NCI-H2029 (cell line): ENCODE measurements around the gene TMPRSS13.
"Not testable (repeated sequence)": the region's sequence is repeated elsewhere in the genome, so short reads cannot be mapped to it uniquely, and the experiment has no call there.

Source experiments
- DNase-seq: peaks from one replicate; lab custom pipeline; 2025; lab: John Stamatoyannopoulos, UW

The TMPRSS13 gene

GRCh38 chr11:117929916-117930570 lies 841 bp upstream of the TMPRSS13 start:
- DNase-seq: no peak

DNA sequence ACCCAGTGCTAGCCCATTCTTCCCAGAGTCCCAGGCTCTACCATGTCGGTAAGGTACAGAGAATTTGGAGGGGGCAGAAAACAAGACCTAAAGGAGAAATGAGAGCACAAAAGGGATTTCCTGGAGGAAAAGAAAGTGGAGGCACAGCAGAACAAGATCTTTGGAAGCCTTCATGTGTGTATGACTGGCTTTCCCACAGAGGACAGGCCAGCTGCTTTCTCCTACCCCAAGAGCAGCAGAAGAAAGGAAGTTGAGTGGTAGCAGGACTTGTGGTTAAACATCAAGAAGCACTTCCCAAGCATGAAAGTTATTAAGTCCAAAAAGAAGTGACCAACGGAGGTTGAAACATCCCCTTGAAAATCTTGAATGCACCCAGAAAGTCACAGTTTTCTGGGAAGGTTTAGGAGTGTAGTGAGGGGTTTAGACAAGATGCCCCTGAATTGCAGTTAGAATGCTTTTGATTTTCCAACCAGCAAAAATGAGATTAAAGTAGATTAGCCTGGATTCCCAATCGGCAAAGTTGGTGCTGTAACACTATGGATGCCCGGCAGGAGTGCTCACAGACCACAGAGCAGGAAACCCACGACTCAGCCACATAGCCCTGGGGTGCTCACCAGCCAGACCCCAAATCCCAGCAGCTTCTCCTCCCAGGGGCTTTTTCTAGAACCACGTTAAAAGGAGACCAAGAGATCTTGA lies 608 bp downstream of the TMPRSS13 start:
- DNase-seq: no peak

DNA sequence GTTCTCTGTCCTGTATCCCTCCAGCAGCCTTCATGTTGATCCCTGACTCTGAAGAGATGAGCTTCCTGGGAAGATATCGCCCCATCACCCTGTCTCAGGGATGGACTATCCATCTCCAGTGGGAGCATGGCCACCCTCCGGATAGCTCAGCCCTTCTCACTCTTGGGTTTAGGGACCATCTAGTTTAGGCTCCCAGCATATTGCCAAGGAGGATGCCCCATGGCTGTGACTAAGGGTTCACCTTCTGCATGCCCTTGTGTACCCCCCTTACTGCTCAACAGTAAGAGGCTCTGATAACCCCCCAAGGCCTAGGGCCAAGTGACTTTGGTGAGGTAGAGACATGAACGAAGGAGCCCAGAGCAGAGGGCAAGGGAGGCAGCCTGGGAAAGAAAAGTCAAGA lies 1.3 kb downstream of the TMPRSS13 start:
- DNase-seq: no peak

GRCh38 chr11:117926166-117926565 lies 3.0 kb downstream of the TMPRSS13 start:
- not testable (repeated sequence) for DNase-seq

DNA sequence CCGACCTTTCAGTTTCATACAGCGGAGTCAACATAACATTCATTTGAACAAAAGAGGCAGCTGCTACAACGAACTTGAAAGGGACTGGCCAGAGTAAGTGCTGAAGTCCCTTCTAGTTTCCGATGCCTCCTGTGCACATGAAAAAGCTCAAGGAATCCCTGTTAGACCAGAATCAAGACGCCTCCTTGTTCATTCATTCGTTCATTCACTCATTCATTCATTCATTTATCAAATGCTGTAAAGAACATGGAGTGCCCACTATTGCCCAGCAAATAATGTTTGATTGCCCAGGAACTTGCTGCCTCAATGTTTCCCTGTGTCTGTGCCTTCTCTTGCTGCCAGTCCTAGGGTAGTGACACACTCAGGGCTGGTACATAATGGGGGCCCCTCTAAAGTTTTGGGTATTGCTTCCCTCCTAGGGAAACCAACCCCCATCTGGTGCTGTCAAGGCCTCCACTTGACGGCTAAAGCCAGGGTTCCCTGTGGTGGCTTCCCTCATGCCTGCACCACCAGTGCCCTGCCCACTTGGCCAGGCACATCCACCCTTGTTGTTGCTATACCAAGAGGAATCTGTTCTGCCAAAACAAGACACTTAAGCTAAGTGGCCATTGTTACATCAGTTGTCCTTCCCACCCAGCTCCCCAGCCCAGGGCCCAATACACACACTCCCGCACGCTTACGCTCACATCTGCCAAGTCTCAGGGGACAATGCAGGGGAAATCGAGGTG lies 3.8 kb downstream of the TMPRSS13 start:
- DNase-seq: peak; percentile 97

DNA sequence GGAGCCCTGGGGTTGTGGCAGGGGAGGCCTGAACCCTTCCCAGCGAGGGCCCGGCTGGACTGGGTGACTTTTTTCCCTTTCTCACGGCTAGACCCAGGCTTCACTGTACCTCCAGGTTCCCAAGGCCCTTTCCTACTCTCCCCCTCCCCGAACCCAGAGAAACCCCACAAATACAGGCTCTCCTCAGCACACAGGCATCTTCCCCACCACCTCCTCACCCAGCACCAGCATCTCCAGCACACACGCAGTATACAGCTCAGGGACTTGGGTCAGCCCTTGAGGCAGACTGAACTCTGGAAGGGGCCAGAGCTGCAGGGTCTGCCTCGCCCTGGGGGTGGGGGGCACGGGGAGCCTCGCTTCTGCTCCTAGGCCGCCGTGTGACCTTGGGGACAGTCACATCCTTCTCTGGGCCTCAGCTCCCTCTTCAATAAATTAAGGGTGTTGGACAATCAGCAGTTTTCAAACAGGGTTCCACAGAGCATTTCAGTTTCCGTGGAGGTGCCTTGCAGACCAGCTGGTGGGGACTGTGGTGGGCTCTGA lies 4.5 kb downstream of the TMPRSS13 start:
- DNase-seq: no peak

DNA sequence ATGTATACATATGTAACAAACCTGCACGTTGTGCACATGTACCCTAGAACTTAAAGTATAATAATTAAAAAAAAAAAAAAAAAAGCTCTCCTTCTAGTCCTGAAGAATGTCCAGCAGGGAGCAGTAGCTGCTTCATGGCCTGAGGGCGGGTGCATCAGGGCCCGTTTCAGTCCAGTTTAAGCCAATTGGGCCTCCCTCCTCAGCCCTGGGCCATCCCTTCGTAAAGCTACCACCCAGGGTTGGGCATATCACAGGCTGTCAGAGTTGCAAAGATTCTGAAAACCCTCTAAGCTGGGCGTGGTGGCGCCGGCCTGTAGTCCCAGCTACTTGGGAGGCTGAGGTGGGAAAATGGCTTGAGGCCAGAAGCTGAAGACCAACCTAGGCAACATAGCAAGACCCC lies 5.4 kb downstream of the TMPRSS13 start:
- no peak for DNase-seq

- no peak for DNase-seq
Observed at GRCh38 chr11:117923275-117923674, 5.9 kb downstream of the TMPRSS13 start.

- no peak for DNase-seq
Observed at GRCh38 chr11:117921893-117922292, 7.3 kb downstream of the TMPRSS13 start.

DNA sequence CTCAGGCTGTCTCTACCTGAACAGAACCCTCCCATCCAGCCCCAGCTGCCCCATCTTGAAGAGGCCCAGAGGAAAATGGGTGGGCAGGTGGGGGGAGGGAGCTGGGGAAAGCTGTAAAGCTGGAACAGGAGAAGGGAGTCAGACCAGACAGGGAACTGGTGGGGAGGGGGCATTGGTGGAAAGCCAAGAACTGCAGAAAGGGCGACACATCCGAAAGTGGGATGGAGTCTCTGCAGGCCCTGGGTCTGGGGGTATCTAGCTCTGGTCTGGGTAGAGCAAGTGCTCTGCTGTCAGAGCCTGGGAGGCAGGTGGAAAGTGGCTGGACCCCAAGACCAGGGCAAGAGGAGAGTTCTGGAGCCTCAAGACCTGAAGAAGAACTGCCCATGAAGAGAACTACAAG lies 7.7 kb downstream of the TMPRSS13 start:
- DNase-seq: no peak

- no peak for DNase-seq
Observed at GRCh38 chr11:117919781-117920221, 9.4 kb downstream of the TMPRSS13 start.

DNA sequence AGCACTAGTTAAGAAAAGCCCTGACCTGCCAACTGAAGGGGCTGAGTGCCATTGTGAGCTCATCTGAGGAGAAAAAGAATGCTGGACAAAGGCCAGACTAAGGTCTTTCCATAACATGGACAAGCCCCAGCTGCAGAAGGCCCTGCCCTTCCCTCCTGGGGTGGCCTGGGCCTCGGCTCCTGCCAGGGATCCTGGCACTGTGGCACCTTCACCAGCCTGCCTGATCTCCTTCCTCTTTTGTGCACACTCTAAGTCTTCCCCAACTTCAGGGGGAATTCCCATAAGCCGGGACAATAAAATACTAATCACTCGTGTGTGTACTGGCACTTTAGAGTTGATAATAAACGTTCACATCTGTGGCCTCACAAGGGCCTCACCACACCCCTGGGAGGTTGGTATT lies 9.9 kb downstream of the TMPRSS13 start:
- DNase-seq: no peak

GRCh38 chr11:117918366-117919255 lies 10.6 kb downstream of the TMPRSS13 start:
- no peak for DNase-seq

- no peak for DNase-seq
Observed at GRCh38 chr11:117917591-117918151, 11.5 kb downstream of the TMPRSS13 start.

- no peak for DNase-seq
Observed at GRCh38 chr11:117916956-117917355, 12.2 kb downstream of the TMPRSS13 start.

GRCh38 chr11:117915672-117916235 lies 13.4 kb downstream of the TMPRSS13 start:
- no peak for DNase-seq

DNA sequence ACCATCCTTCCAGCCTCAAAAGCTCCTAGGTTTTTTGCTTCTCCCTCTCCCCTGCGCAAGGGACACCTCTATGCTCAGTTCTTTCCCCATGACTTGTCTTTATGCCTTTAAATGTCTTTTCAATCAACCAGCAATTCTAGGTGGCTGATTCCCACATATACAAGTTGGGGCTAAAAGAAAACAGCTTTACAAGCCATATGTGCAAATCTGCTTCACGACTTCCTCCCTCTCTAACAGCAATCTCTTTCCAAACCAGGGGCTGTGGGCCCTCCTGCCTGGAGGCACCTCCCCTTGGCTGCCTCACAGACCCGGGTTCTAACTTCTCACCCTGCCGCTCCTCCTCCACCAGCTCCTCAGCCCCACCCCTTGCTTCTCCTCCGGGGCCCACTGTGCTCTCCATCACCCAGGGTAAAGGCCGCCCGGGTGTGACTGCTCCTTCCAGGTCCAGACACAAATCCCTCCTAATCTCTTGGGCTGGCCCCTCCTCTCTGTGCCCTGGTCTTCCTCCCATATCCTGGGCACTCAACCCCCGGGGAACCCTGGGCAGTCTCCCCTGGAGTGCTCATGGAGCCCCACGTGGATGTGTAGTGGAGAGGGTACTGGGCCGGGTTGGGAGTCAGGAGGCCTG lies 14.1 kb downstream of the TMPRSS13 start:
- no peak for DNase-seq

DNA sequence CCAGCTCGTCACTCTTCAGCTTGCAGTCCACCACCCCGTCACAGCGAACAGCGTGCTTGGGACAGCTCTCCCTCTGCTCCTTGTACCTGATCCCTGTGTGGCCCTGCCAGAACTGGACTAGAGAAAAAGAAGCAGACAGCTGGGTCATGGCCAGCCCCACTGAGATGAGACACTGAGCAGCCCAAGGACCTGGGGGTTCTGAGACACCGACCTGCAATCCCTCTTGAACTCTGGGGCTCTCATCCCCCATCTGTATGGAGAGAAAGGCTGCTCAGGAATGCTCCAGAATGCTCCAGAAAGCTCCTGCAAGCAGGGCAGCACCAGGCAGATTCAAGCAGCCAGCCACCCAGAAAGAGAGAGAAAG lies 14.8 kb downstream of the TMPRSS13 start:
- DNase-seq: no peak

- no peak for DNase-seq
Observed at GRCh38 chr11:117913736-117914397, 15.3 kb downstream of the TMPRSS13 start.

DNA sequence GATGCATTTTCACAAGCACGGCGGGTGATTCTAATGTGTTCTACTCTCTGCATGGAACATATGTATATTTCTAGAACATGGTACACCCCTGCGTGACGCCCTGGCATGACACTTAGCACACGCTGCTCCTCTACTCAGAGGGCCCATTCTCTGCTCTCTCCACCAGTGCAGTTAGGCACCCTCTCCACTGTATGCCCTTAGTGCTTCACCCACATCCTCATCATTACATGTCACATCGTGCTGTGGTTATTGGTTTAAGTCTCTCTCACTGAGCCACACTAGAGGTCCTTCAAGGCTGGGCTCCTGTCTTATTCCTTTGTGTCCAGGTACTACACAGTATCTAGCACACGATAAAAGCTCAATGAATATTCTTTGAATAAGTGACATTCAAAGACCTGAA lies 16.7 kb downstream of the TMPRSS13 start:
- no peak for DNase-seq
